Measurements from ENCODE around the gene DNAJA3.

- TF ChIP-seq, protein P1, sequence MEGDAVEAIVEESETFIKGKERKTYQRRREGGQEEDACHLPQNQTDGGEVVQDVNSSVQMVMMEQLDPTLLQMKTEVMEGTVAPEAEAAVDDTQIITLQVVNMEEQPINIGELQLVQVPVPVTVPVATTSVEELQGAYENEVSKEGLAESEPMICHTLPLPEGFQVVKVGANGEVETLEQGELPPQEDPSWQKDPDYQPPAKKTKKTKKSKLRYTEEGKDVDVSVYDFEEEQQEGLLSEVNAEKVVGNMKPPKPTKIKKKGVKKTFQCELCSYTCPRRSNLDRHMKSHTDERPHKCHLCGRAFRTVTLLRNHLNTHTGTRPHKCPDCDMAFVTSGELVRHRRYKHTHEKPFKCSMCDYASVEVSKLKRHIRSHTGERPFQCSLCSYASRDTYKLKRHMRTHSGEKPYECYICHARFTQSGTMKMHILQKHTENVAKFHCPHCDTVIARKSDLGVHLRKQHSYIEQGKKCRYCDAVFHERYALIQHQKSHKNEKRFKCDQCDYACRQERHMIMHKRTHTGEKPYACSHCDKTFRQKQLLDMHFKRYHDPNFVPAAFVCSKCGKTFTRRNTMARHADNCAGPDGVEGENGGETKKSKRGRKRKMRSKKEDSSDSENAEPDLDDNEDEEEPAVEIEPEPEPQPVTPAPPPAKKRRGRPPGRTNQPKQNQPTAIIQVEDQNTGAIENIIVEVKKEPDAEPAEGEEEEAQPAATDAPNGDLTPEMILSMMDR (IDR thresholded peaks at IDR 0.05), result no peak
- no peak for TF ChIP-seq POLR2A (IDR thresholded peaks at IDR 0.05)
Observed at GRCh38 chr16:4505356-4506147, 79.9 kb downstream of the DNAJA3 start.

Data from right lobe of liver (tissue), 4 donors.